Endothelial cell of umbilical vein (primary cell): ENCODE data around the gene GLI1. TPM values are rescaled to one million over a fixed set of nuclear protein-coding genes. Genes with fewer than 3 reads are reported as not detected.
A peak's percentile ranks its signal among the peaks of the same experiment; 100 is the strongest.

ENCODE experiments used
- BruUV-seq: library from RNA; stranded (reverse); fragments of 400-500 nt; replicated peaks from 2 replicates; lab custom pipeline; 2021; lab: Mats Ljungman, UMichigan
- CTCF ChIA-PET: fragments of 300-600, 350-600 bp; sonication (Branson Sonifier 250); formaldehyde crosslinking; loops from one replicate; lab custom pipeline; 2021; ENCODE audit warnings: antibody characterized with exemption, inconsistent platforms; lab: Charles Lee
- POLR2A ChIA-PET: fragments of 300-600, 350-600 bp; sonication (Branson Sonifier 250); formaldehyde crosslinking; loops from one replicate; lab custom pipeline; 2021; ENCODE audit warnings: antibody characterized with exemption, inconsistent platforms; lab: Charles Lee
- DNase-seq: peaks from one replicate; pipeline ENCODE4 v3.0.0-alpha.2; 2011; ENCODE audit warnings: low read depth, low spot score
- FAIRE-seq: peaks from 2 replicates; lab custom pipeline; 2011; peaks lifted over from hg19 to GRCh38; lab: Jason Lieb, UNC
- H2AFZ ChIP-seq: 2 replicates; pipeline ENCODE4 v1.6.0; 2012; ENCODE audit warnings: low read depth, low read length, control low read depth, inconsistent platforms
- H3K27ac ChIP-seq: 2 replicates; pipeline ENCODE4 v1.5.1; 2011; ENCODE audit warnings: low read depth, mild to moderate bottlenecking, control low read depth, low read length, moderate library complexity; ENCODE audit not compliant: insufficient read depth
- H3K27me3 ChIP-seq, 2 experiments: 2 replicates each; pipeline versions ENCODE4 v1.6.0 to v1.6.1; 2011; ENCODE audit warnings: low read length in 2 of 2, mixed read lengths in 1 of 2; ENCODE audit not compliant: control insufficient read depth in 2 of 2, insufficient read depth in 2 of 2
- H3K36me3 ChIP-seq, 2 experiments: 2 replicates in 1 of 2; 3 replicates in 1 of 2; pipeline ENCODE4 v1.5.1; 2011; ENCODE audit warnings: low read length in 2 of 2, mild to moderate bottlenecking in 1 of 2, moderate library complexity in 1 of 2; ENCODE audit not compliant: control insufficient read depth in 2 of 2, insufficient read depth in 2 of 2; ENCODE audit errors: extremely low read depth in 1 of 2
- H3K4me1 ChIP-seq: 3 replicates; pipeline ENCODE4 v1.5.1; 2011; ENCODE audit warnings: mild to moderate bottlenecking, low read length; ENCODE audit not compliant: control insufficient read depth, insufficient read depth; ENCODE audit errors: extremely low read depth
- H3K4me2 ChIP-seq: 2 replicates; pipeline ENCODE4 v1.6.1; 2011; ENCODE audit warnings: low read length, control low read depth, mixed read lengths; ENCODE audit not compliant: insufficient read depth
- H3K4me3 ChIP-seq, 3 experiments: fragments of 200-600 bp in 1 of 3; sonication (generic), shearing (Covaris generic) in 1 of 3; replicated peaks in 1 of 3; 2 replicates each; pipeline ENCODE4 v1.5.1; 2011 to 2016; ENCODE audit warnings: control low read depth in 3 of 3, low read length in 3 of 3, mild to moderate bottlenecking in 2 of 3, inconsistent platforms in 1 of 3, low read depth in 1 of 3, moderate library complexity in 1 of 3; ENCODE audit not compliant: insufficient read depth in 1 of 3
- H3K79me2 ChIP-seq: 2 replicates; pipeline ENCODE4 v1.6.0; 2012; ENCODE audit warnings: low read length, inconsistent platforms; ENCODE audit not compliant: control insufficient read depth, insufficient read depth
- H3K9ac ChIP-seq: replicated peaks from 2 replicates; pipeline ENCODE3; 2011; ENCODE audit warnings: low read length, control low read depth; ENCODE audit not compliant: insufficient read depth; ENCODE audit errors: extremely low read depth
- H3K9me1 ChIP-seq: replicated peaks from 3 replicates; pipeline ENCODE4 v1.6.0; 2011; ENCODE audit warnings: mild to moderate bottlenecking, low read length; ENCODE audit not compliant: control insufficient read depth, insufficient read depth; ENCODE audit errors: extremely low read depth
- H3K9me3 ChIP-seq: replicated peaks from 2 replicates; pipeline ENCODE4 v1.5.1; 2012; ENCODE audit warnings: low read length, inconsistent platforms; ENCODE audit not compliant: control insufficient read depth, insufficient read depth
- H4K20me1 ChIP-seq: replicated peaks from 2 replicates; pipeline ENCODE3; 2011; ENCODE audit warnings: mild to moderate bottlenecking, low read length; ENCODE audit not compliant: control insufficient read depth, insufficient read depth; ENCODE audit errors: extremely low read depth
- CTCF ChIP-seq, 2 donors: IDR thresholded peaks; 1 replicate in 1 of 2; 2 replicates in 1 of 2; pipeline ENCODE4 v1.5.1; 2011; ENCODE audit warnings: low read length in 2 of 2, mild to moderate bottlenecking in 2 of 2, moderate library complexity in 2 of 2, control low read depth in 1 of 2, inconsistent platforms in 1 of 2, low read depth in 1 of 2; ENCODE audit not compliant: insufficient read depth in 1 of 2; ENCODE audit errors: extremely low read depth in 1 of 2
- EZH2 ChIP-seq: IDR thresholded peaks from 2 replicates; pipeline ENCODE4 v1.6.1; 2012; ENCODE audit warnings: borderline replicate concordance, low read depth, mild to moderate bottlenecking, moderate library complexity, low read length, inconsistent platforms; ENCODE audit not compliant: severe bottlenecking
- FOS ChIP-seq: IDR thresholded peaks from 2 replicates; pipeline ENCODE4 v1.6.1; 2011; ENCODE audit warnings: mild to moderate bottlenecking, low read length, moderate library complexity, borderline replicate concordance; ENCODE audit not compliant: insufficient read depth
- GATA2 ChIP-seq: IDR thresholded peaks from 2 replicates; pipeline ENCODE4 v1.7.0; 2011; ENCODE audit warnings: low read depth, mild to moderate bottlenecking, moderate library complexity, mixed read lengths, low read length; ENCODE audit not compliant: insufficient read length, insufficient read depth
- JUN ChIP-seq: IDR thresholded peaks from 2 replicates; pipeline ENCODE4 v1.6.1; 2011; ENCODE audit warnings: borderline replicate concordance, low read depth; ENCODE audit not compliant: insufficient read length, insufficient read depth
- MYC ChIP-seq: IDR thresholded peaks from one replicate; pipeline ENCODE4 v1.6.1; 2011; ENCODE audit warnings: mild to moderate bottlenecking, low read depth, low read length
- POLR2A ChIP-seq: IDR thresholded peaks from 2 replicates; pipeline ENCODE4 v1.6.1; 2012; ENCODE audit warnings: low read depth, mild to moderate bottlenecking, control low read depth, low read length
- POLR2AphosphoS5 ChIP-seq: IDR thresholded peaks from 2 replicates; pipeline ENCODE4 v1.6.1; 2012; ENCODE audit warnings: low read depth, mild to moderate bottlenecking, control low read depth, low read length, moderate library complexity; ENCODE audit not compliant: insufficient read depth
- dilution Hi-C: fragments of 300-500 bp; cut with MboI; formaldehyde crosslinking; loops from one replicate; pipeline ENCODE4 v1.15.0; 2019; ENCODE audit warnings: low sequenced_read_pairs; ENCODE audit not compliant: extremely low pct_ligation_motif_present
- intact Hi-C: fragments of 100-400 bp; cut with micrococcal nuclease; formaldehyde crosslinking; loops from one replicate; pipeline ENCODE4 v1.10.0; 2022
- polyA plus RNA-seq, 4 experiments: library from polyadenylated mRNA; depleted of rRNA in 3 of 4; stranded (reverse) in 3 of 4; unstranded in 1 of 4; fragments of >200 nt; gene quantifications; 2 replicates each; pipeline versions ENCODE4 v1.2.1 to v1.2.3, GENCODE V29; 2011 to 2012; ENCODE audit warnings: missing spikeins in 1 of 4
- total RNA-seq: library from RNA; stranded (reverse); gene quantifications from 2 replicates; pipeline ENCODE4 v1.2.3, GENCODE V29; 2021
- TF ChIP-seq, protein P1 (sequence below): IDR thresholded peaks from 2 replicates; pipeline ENCODE4 v1.6.1; 2011; ENCODE audit not compliant: insufficient read depth, insufficient read length

GLI1 gene
- total and polyA plus RNA-seq, 2 donors (not counting 3 experiments of a cell fraction or from before 2014, with no cell fraction given), result 0.10 to 0.29 TPM

GRCh38 chr12:57487597-57488401, 28.2 kb downstream of the GLI1 start, which contains the start of gene MARS1:
Gene MARS1, plus strand, starts transcription at chr12:57488068. Its CDS starts 23 bp downstream, at chr12:57488091.
- H3K4me1 ChIP-seq, result peaks cover 9% of the 10 kb centered on the region
- H4K20me1 ChIP-seq, result no peaks in the 10 kb centered on the region
- POLR2A ChIA-PET, result interaction anchor here (0.7 kb wide), 1 partner anchor 18 kb away, joined by 8 read pairs; no protein-coding TSS in a partner anchor
- dilution Hi-C loops (no loop called here), intact Hi-C loops (loop anchor here (1.0 to 5.0 kb wide), 3 partner anchors 28 to 59 kb away; partner anchors contain the start of genes DCTN2, DDIT3, GLI1 and MBD6)
- H2AFZ ChIP-seq, result peak within 1 kb of the TSS; percentile 77
- H3K9me1 ChIP-seq, result no peaks in the 10 kb centered on the region
- H3K9ac ChIP-seq, result peak within 1 kb of the TSS; percentile 91
- no peaks in the 10 kb centered on the region for H3K27me3 ChIP-seq
- peak within 1 kb of the TSS; percentile 48 for H3K27ac ChIP-seq
- TF ChIP-seq JUN (no peak), EZH2 (no peak), GATA2 (no peak), FOS (no peak), MYC (peak; percentile 81), POLR2AphosphoS5 (peak; percentile 90), CTCF (IDR thresholded peaks at IDR 0.05; ENCODE audit: extremely low read depth in 1 of 2, insufficient read depth in 1 of 2, low read depth in 1 of 2, low read length in 2 of 2) (no peak), POLR2A (peak; percentile 86)
- TF ChIP-seq, protein P1, sequence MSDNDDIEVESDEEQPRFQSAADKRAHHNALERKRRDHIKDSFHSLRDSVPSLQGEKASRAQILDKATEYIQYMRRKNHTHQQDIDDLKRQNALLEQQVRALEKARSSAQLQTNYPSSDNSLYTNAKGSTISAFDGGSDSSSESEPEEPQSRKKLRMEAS, result peak; percentile 18
- no TSS peak for BruUV-seq
- FAIRE-seq (peak; percentile 97), DNase-seq (peak; percentile 95)
- peaks cover 23% of the 10 kb centered on the region for H3K79me2 ChIP-seq
- H3K4me3 ChIP-seq, result peak within 1 kb of the TSS; percentile 60 to 99 (median 94)
- H3K36me3 ChIP-seq, result peaks cover 8 to 16% of the 10 kb centered on the region in 2 experiments
- no peaks in the 10 kb centered on the region for H3K9me3 ChIP-seq
- CTCF ChIA-PET, result interaction anchor here (1.1 to 1.6 kb wide), 3 partner anchors 9 to 13 kb away, joined by 3 to 5 read pairs (median 3); no protein-coding TSS in a partner anchor
- H3K4me2 ChIP-seq, result peak within 1 kb of the TSS; percentile 87
